Fibroblast of skin of back (primary cell): ENCODE measurements around the gene GNPAT.

Source experiments
- DNase-seq: peaks from one replicate; pipeline ENCODE4 v3.0.0-alpha.2; 2013

Gene GNPAT

DNA sequence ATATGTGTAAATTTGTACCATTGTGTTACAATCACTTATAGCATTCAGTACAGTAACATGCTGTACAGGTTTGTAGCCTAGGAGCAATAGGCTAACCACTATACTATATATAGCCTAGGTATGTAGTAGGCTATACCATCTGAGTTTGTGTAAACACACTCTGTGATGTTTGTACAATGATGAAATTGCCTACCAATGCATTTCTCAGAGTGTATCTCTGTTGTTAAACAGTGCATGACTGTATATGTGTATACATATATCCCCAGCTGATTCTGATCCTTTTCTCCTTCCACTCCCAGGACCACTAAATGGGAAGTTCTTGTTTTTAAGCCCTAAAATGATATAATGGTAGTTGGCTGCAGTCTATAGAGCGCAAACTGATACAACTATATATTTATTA, 7.8 kb downstream of the GNPAT start:
- peak; percentile 12 for DNase-seq

DNA sequence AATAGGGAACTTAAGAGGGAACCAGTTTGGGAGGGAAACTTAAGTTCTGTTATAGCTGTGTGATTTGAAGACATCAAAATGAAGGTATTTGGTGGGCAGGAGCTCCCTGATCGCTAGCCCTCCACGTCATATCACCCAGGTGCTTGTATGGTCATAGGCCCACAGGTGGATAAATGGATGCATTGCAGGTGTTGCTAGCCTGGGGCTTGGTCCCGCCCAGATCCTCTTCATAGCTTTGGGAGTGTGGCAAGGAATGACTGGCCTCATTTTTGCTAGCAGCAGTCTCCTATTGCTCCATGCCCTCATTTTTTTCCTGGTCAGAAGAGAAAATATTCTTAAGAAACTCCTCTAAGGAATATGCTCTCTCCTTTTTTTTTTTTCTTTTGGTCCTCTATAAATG, 11.3 kb downstream of the GNPAT start:
- DNase-seq: no peak

DNA sequence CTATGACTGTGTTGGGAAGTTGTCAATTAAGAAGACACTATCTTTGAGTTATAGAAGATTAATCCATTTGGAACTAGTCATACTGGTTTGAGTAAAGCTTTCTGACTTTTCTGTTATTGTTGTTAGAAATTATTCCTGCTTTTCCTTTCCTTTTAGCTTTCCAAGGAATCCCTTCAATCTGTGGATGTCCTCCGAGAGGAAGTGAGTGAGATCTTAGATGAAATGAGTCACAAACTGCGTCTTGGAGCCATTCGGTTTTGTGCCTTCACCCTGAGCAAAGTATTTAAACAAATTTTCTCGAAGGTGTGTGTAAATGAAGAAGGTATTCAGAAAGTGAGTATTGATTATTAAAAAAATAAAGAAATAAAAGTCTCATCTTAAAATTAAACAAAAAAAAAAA, 19.3 kb downstream of the GNPAT start:
- DNase-seq: no peak

DNA sequence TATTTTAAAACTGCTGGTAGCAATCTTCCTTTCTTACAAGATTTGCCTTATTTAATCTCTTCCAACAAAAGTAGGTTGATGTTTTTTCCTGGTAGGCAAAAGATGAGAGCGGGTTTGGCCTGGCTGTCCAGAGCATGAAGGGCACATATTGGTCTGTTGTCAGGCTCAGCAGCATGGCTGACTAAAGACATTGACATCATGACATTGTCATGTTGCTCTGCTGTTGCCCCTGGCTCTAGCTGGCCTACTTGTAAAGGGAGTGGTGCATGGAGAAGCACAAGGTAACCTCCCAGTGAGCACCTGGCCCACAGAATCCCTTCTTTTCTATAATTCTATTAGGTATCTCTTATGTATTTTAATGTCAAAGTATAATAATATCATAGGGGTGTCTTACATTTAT, 23.6 kb downstream of the GNPAT start:
- DNase-seq: no peak

DNA sequence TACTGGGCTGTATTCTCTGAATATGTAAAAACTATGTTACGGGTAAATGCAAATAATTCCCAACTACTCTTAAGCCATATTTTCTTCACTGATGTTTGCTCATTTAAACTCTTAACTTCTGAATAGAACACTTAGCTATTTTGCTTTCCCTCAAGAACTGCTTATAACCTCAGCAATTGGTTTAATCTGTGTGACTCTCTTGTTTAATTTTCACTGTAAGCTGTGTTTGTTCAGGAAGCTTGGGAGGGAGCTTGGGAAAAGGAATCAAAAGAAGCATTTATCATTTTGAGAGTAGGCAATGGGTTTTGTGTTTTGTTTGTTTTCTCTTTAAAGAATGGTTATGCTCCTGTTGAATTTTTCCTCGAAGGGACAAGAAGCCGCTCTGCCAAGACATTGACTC, 24.4 kb downstream of the GNPAT start:
- no peak for DNase-seq

DNA sequence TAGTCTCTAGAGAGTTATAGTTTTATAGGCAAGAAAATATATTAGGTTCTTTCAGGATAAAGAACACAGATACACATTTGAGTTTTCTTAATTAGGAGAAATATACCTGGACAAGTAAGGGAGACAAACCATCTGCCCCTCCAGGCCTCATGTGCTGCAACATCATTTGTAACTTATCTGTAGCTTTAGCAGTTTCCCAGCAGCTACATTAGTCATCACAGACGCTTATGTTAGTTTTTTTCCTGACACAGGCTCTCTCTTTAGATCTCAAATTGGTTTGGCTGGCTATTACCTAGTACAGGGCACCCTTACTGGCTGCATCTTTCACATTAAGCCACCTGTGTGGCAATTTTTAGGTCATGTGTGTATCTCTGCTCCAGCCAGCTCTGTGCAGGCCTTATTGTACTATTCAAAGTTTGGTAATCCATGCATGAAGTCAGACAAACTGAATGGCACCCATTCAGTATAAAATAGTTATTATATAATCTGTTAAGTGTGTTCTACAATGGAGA, 25.9 kb downstream of the GNPAT start:
- DNase-seq: no peak

DNA sequence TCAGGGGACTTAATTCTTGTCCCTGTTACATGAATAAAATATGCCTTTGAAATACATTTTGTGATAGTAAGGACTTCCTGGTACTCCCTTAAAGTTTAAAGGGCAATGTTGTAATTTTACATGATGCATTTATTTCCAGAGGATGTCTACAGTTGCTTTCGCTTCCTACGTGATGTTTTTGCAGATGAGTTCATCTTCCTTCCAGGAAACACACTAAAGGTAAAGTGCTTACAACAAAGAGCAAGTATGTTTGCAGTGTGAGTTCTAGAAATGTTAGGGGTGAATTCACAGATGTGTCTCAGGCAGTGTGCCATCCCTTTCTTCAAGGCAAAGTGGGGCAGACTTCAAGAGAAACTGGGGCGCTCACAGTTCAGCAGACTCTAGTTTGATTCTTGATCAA, 31.2 kb downstream of the GNPAT start:
- no peak for DNase-seq

DNA sequence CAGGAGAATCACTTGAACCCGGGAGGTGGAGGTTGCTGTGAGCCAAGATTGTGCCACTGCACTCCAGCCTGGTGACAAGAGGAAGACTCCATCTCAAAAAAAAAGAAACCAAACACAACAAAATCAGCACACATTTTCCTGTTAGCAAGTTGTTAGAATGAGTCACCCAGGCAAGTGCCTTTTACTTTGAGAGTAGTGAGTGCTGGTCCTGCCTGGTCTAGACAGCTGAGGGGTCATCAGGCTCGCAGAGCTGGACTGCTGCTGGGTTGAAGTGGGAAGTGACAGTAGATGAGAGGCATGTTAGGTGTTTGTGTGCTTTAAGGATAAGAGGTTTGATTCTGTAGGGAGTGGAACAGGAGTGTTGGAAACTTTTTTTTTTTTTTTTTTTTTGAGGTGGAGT, 31.9 kb downstream of the GNPAT start:
- peak; percentile 46 for DNase-seq

DNA sequence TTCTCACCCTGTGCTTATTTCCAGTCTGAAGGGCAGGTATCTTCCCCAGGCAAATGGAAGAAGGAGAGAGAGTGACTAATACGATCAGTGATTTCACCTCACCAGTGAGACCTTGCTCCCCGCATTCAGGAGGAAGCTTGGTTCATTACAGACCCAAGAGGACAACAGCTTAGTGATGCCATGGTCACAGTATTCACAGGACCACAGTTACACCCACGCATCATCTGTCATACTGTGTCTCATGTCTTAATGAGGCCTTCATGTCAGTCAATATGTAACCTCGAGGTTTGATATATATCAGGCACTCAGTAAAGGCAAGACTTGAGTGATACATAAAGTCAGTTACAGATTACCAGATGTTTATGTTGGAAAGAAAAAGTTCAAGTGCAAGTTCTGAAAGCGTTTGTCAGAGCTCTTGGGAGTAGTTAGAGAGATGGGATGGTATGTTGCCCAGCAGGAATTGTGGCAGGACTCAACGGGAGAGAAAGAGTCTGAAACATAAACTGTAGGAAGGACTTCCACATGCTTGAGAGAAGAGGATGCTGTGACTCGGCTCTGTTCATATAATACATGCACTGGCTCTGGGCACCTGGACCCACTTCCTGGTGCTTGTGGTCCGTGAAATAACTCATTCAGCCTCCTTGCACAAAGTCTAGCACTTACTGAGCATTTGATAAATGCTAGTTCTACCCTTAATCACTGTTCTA, 33.3 kb downstream of the GNPAT start:
- peak; percentile 9 for DNase-seq

DNA sequence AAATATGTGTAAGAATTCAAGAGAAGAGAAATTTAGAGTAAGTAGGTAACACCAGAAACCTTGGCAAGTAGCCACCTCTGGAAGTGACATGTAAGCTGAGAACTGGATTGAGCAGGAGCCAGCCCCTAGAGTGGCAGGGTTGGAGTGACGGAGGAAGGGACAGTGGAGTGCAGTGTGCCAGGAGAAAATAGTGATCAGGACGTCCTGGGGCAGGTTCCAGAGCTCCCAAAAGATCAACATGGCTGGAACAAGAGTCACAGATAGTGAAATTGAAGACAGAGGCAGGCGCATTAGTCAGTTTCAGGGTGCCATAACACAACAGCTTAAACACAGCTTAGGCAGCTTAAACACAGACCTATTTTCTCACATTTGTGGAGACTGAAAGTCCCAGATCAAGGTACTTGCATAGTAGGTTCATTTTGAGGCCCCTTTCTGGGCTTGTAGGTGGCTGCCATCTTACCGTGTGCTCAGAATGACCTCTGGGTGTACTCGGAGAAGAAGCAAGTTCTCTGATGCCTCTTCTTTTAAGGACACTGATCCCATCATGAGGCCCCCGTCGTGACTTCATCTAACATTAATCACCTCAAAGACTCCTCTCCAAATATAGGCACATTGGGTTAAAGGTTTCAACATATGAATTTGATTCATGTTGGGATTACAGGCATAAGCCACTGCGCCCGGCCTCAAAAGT, 37.2 kb downstream of the GNPAT start:
- DNase-seq: no peak

DNA sequence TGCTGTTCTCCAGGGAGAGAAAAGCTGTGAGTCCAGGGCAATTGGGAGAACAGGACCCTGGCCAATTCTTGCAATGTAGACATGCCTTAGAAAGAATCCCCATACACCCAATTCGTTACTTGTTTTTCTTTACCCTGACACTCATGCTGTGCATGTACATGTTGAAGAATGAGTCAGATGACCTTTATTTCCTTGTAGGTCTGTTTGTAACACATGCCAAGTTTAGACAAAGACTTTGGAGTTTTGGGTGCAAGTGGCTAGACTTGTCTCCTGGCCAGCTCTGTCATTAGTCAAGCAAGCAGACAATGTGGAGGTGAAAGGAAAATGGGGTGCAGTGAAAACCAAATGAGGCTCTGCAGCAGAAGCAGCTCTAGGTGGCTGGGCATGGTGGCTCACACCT, 38.1 kb downstream of the GNPAT start:
- DNase-seq: peak; percentile 7

DNA sequence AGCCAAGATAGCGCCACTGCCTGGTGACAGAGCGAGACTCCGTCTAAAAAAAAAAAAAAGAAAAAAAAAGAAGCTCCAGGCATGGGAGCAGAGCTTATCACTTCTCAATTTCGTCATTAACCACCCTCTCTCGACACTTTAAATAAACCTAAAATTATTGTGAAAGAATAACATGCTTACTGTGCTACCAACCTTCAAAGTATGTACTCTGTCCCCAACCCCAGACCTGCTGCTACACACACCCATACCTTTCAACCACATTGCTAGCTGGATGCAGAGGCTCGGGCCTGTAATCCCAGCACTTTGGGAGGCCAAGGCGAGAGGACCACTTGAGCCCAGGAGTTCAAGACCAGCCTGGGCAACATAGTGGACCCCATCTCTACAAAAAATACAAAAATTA, 38.7 kb downstream of the GNPAT start:
- DNase-seq: no peak

DNA sequence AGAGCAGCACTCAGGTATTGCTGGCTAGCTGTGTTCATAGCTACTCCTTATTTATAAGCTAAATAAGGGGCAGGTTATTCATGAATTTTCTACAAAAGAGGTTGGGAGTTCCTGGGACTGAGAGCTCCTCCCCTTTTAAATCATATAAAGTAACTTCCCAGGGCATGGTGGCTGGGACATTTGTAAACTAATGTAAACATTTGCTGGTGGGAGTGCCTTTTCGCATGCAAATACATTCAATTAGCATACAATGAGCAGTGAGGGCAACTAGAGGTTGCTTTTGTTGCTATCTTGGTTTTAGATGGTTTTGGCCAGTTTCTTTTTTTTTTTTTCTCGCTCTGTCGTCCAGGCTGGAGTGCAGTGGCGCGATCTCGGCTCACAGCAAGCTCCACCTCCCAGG, 43.4 kb downstream of the GNPAT start:
- DNase-seq: no peak

DNA sequence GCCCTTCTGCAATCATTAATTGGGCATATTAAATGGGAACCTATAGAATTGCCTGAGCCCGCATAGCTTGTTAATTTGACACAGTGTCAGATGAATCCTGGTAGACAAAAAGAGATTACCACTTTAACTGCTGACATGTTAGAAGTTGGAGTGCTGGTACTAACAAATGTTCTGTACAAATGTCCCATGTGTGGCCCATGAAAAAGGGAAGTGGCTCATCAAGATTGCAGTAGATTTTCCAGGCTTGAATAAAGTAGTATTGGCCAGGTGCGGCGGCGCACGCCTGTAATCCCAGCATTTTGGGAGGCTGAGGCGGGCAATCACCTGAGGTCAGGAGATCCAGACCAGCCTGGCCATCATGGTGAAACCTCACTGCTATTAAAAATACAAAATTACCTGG, 45.6 kb downstream of the GNPAT start:
- DNase-seq: no peak

DNA sequence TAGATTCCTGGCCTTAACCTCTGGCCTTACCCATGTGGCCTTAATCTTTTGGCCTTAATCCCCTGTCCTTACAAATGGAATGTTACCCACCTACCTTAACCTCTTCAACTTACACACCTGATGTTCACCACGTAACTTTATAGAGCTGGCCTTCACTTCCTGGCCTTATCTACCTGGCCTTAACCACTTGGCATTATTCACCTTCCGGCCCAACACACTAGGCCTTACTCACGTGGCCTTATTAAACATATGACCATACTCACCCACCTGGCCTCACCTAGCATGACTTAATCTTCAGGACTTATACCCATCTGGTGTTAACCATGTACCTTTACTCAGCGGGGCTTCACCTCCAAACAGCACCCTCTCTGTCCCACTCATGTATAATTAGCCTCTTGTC, 54.9 kb downstream of the GNPAT start:
- DNase-seq: no peak

DNA sequence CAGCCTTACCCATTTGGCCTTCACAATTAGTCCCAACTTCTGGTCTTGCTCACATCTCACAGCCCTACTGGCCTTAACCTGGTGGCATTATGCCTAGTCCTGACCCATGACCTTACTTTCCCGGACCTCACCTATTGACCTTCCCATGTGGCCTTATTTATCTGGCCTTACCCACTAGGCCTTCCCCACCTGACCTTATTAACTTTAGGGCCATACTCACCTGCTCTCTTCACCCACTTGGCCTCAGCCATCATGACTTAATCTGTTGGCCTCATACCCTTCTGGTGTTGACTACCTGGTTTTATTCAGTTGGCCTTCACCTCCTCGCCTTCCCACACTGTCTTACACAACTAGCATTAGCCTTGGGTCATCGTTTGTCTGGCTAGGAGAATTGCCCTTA, 61.0 kb downstream of the GNPAT start:
- DNase-seq: no peak

DNA sequence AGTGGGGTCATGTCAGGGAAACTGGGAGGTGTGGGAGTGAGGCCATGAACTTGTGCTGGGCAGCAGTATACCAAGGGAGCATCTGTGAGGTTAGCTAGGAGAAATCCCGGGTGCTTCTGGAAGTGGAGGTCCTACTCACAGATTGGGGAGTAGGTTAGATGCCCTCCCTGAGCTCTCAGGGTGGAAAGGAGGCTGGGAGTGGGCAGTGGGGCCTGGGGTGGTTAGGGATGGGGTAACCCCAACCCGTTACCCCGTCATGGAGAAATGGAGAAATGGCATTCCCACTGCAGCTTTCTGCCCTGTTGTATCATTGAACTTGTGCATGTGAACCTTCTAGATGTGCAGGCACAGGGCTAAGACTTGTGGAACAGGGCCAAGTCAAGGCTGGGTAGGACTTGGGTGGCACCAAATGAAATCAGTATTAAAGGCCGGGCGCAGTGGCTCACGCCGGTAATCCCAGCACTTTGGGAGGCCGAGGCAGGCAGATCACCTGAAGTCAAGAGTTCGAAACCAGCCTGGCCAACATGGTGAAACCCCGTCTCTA, 69.5 kb downstream of the GNPAT start:
- no peak for DNase-seq

DNA sequence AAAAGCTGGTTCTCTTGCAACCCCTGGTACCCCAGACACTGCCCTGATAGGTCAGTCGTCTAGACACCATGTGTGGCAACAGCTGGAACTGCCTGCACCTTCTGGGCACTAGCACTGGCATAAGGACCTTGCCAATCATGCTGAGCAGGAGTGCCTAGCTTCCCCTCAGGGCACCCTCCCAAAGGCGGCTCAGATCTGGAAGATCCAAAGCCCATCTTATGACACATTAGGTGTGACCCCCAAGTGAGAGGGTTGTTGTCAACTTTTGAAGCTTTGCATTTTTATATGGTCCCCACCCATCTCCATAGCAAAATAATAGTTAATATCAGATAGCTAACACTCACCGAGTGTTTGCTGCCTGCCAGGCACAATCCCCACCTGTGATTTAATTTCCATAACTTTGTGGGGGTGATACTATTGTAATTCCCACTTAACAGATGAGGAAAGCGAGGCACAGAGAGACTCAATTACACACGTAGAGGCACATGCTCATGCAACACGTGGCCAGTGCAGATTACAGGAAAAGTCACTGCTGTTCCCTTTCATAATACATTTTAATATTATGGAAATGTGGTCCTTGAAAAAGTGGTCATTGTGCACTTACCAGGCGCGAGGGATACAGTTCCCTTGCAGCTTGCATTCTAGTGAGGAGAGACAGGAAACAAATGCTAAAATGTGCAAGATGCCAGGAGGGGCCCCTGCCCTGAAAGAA, 70.9 kb downstream of the GNPAT start:
- DNase-seq: no peak

DNA sequence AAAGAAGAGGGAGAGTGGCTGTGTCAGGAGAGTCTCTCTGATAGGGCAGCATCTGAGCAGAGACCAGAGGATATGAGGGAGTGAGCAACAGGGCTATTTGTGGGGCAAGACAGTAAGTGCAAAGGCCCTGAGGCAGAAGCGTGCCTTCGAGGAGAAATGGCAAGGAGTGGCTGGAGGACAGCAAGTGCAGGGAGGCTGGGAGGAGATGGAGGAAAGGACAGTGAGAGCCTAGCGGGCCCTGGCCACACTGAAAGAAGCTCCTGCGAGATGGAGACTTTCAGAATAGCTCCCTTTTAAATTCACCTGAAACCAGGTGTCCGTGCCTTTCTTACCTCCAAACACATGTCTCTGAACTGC, 71.4 kb downstream of the GNPAT start:
- DNase-seq: no peak

DNA sequence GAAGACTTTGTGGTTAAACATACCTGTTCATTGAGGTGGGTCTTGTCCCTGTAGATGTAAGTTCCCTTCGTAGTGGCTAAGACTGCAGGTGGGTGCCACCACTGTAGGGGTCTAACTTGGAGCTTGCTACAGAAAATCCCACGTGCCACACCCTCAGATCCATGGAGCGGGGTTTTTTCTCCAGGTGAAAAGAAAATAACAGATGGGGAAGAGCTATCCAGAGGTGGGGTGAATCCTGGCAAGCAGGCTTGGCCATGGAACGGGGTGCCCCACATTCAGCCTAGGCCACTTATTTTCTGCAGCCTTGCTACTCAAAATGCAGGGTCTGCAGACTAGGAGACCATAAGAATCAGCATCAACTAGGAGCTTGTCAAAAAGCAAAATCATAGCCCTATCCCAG, 72.6 kb downstream of the GNPAT start:
- DNase-seq: no peak

DNA sequence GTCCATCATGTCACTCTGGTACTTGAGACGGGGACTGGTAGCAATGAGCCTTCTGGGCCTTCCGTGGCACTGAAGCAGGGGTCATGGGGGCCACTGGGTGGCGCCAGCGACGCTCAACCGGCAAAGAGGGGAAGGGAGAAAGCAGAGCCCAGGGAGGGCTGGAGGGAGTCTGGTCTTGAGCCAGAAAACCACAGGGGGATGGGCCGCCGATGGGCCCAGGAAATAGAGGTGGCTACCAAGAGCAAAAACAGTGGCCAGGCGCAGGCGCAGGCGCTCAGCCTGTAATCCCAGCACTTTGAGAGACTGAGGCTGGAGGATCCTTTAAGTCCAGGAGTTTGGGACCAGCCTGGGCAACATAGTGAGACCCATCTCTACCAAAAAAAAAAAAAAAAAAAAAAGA, 74.9 kb downstream of the GNPAT start:
- peak; percentile 49 for DNase-seq

DNA sequence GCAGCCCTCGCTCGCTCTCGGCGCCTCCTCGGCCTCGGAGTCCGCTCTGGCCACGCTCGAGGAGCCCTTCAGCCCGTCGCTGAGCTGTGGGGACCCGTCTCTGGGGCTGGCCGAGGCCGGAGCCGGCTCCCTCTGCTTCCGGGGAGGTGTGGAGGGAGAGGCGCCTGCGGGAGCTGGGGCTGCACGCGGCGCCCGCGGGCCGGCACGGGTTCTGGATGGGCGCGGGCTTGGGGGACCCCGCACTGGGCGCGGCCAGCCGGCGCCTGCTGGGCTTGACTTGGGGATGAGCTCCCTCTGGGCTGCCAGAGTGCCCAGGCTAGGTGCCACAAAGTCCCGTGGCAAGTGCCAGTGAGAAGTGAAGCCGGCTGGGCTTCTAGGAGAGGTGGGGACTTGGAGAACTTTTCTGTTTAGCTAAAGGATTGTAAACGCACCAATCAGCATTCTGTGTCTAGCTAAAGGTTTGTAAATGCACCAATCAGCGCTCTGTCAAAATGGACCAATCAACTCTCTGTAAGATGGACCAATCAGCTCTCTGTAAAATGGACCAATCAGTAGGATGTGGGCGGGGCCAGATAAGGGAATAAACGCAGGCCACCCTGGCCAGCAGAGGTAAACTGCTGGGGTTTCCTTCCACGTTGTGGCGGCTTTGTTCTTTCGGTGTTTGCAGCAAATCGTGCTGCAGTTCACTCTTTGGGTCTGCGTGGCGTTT, 76.4 kb downstream of the GNPAT start:
- no peak for DNase-seq

DNA sequence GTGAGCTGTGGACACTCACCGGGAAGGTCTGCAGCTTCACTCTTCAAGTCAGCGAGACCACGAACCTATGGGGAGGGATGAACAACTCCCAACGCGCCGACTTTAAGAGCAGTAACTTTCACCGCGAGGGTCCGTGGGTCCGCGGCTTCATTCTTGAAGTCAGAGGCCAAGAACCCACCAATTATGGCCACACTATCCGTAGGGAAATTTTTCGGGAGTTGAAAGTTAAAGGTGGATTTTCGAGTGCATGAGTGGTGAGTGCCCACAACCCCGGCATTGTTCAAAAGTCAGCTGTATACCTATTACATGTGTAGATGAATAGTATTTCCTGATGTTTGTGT, 77.0 kb downstream of the GNPAT start:
- DNase-seq: no peak
